ENCODE measurements around the gene GP1BA.
"Not testable (repeated sequence)": the region's sequence is repeated elsewhere in the genome, so short reads cannot be mapped to it uniquely, and the experiment has no call there.

The GP1BA gene

GRCh38 chr17:4901648-4902344 lies 30.3 kb upstream of the GP1BA start:
- peak; percentile 27 for DNase-seq

GRCh38 chr17:4902540-4902939 lies 29.5 kb upstream of the GP1BA start:
- no peak for DNase-seq

- peak; percentile 68 for DNase-seq
Measured at GRCh38 chr17:4903051-4903818, 28.8 kb upstream of the GP1BA start, which contains the start of gene CHRNE. TSS of gene CHRNE (minus strand) at chr17:4903098. CDS start at chr17:4903063, 35 bp downstream.

GRCh38 chr17:4906642-4907041 lies 25.4 kb upstream of the GP1BA start:
- not testable (repeated sequence) for DNase-seq

DNA sequence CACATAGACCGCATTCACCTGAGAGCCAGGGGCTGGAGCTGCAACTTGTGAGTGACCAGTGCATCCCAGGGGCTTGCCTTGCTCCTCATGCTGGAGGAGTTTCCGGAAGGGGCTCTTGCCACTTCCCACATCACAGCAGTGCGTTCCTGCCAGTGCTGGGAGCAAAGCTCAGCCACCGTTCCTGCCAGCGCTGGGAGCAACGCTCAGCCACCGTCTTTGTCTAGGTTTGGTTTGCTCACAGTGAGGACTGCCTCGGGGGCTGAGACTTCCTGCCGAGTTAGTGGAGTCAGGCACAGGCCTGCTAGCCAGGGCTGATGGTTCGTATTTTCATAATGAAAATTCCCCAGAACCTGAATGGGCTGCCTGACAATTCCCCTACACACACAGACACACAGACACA lies 23.8 kb upstream of the GP1BA start:
- DNase-seq, result no peak

DNA sequence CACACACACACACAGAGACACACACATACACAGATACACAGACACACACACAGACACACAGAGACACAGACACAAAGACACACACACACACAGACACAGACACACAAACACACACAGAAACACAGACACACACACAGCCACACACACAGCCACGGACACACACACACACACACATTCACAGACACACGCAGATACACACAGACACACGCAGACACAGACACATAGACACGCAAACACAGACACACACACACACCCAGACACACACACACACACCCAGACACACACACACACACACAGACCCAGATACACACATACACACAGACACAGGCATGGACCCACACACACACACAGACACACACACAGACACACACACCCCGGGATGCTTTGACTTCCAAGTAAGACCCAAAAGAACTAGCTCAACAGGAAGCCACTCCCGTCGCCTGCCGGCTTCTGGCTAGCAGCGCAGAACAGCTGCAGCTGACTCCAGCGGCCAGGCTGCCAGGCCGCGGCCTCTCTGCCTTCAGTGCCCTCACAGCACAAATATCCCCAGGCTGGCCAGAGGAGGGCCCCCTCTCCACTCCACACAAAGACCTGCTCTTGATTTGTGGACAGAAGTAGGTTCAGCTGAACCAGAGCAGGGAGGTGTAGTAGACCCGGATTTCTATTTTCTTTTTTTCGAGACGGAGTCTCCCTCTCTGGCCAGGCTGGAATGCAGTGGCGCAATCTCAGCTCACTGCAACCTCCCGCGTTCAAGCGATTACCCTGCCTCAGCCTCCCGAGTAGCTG lies 23.2 kb upstream of the GP1BA start:
- peak; percentile 41 for DNase-seq

DNA sequence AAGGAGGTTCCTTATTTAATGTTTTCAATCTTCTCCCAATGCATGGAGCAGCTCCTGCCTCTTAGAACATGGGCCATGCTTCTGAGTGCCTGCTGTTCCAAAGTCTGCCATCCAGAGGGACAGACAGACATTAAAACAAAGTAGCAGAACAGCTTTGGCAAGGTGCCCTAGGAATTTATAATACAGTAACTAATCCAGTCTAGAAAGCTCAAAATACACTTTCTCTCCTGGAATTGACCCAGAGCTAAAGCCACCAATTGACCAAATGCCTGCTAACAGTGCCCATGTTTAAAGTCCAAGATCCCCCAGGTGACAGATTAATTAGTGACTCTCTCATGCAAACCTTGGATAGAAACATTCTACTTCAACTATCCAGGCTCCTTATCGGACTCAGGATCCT lies 18.1 kb upstream of the GP1BA start:
- DNase-seq, result no peak

GRCh38 chr17:4914551-4914950 lies 17.5 kb upstream of the GP1BA start:
- DNase-seq, result not testable (repeated sequence)

DNA sequence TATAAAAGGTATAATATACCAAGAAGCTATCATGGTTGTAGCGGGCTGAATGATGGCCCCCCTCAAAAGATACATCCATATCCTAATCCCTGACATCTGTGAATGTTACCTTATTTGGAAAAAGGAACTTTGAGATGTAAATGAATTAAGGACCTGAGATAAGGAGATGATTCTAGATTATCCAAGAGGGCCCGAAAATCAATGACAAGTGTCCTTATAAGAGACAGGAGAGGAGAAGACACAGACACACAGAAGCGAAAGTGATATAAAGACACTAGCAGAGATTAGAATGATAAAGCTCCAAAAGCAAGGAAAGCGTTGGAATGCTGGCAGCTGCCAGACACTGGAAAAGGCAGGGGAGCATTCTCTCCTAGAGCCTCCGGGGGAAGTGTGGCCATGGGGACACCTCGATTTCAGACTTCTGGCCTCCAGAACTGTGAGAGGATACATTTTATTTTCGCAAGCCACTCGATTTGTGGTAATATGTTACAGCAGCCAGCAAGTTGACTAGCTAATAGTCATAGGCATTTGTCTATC lies 12.5 kb upstream of the GP1BA start:
- no peak for DNase-seq

- DNase-seq, result no peak
Measured at GRCh38 chr17:4920351-4921048, 11.6 kb upstream of the GP1BA start.

GRCh38 chr17:4921320-4921719 lies 10.8 kb upstream of the GP1BA start:
- DNase-seq, result no peak

GRCh38 chr17:4926577-4927335 lies 5.3 kb upstream of the GP1BA start:
- DNase-seq, result not testable (repeated sequence)

GRCh38 chr17:4928881-4929280 lies 3.2 kb upstream of the GP1BA start:
- no peak for DNase-seq

DNA sequence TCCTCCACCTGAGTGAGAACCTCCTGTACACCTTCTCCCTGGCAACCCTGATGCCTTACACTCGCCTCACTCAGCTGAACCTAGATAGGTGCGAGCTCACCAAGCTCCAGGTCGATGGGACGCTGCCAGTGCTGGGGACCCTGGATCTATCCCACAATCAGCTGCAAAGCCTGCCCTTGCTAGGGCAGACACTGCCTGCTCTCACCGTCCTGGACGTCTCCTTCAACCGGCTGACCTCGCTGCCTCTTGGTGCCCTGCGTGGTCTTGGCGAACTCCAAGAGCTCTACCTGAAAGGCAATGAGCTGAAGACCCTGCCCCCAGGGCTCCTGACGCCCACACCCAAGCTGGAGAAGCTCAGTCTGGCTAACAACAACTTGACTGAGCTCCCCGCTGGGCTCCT lies 679 bp downstream of the GP1BA start:
- DNase-seq, result no peak

GRCh38 chr17:4933646-4934045 lies 1.6 kb downstream of the GP1BA start:
- DNase-seq, result no peak

DNA sequence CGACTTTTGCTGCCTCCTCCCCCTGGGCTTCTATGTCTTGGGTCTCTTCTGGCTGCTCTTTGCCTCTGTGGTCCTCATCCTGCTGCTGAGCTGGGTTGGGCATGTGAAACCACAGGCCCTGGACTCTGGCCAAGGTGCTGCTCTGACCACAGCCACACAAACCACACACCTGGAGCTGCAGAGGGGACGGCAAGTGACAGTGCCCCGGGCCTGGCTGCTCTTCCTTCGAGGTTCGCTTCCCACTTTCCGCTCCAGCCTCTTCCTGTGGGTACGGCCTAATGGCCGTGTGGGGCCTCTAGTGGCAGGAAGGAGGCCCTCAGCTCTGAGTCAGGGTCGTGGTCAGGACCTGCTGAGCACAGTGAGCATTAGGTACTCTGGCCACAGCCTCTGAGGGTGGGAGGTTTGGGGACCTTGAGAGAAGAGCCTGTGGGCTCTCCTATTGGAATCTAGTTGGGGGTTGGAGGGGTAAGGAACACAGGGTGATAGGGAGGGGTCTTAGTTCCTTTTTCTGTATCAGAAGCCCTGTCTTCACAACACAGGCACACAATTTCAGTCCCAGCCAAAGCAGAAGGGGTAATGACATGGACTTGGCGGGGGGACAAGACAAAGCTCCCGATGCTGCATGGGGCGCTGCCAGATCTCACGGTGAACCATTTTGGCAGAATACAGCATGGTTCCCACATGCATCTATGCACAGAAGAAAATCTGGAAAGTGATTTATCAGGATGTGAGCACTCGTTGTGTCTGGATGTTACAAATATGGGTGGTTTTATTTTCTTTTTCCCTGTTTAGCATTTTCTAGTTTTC lies 2.3 kb downstream of the GP1BA start:
- DNase-seq, result no peak

DNA sequence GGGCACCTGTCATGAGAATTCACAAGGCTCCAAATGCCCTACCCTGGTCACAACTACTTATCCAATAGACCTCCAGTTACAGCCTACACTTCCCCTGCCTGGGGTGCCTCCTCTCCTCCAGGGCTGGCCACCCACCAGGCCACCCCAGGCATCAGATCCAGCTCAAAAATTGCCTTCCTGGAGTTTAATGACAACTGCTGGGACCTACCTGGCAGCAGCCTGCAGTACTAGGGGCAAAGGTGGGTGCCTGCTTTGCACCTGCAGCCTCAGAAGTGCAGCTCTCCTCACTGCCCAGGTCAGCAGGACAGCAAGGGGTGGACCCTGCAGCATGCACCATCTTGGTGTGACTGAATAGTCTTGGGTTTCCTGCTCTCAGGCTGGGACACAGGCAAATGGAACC lies 3.6 kb downstream of the GP1BA start:
- no peak for DNase-seq

DNA sequence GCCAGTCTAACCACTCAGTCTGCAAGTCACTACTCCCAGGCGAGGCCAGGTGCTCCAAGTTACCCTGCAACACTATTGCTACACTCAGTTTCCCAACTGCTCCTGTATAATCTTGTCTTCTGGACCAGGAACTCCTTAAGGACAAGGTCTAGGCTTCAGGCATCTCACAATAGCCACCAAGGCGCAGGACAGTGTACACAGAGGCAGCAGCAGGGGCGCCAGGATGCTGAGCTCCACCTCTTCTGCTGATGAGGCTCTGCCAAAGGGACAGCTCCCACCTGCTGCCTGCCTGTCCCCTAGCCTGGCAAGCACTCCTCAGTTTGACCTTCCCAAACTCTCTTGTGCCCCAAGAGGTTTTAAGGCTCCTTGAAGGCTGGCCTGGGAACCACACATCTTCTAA lies 4.4 kb downstream of the GP1BA start:
- DNase-seq, result no peak

DNA sequence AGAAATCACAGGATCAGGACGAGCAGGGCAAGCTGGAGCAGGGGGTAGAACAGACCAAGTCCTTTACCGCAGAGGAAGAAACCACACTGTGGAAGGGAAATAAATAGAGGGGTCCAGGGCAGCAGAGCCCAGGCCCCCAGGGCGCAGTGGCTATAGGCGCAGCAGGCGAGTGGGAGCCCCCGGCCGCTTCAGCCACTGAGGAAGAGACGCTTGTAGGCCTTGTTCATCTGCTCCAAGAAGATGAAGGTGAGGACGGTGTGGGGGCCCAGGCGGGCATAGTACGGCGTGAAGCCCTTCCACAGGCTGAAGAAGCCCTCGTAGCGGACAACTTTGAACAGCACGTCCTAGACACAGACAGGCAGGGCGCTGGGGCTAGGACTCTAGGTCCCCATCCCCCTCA lies 5.5 kb downstream of the GP1BA start:
- no peak for DNase-seq

DNA sequence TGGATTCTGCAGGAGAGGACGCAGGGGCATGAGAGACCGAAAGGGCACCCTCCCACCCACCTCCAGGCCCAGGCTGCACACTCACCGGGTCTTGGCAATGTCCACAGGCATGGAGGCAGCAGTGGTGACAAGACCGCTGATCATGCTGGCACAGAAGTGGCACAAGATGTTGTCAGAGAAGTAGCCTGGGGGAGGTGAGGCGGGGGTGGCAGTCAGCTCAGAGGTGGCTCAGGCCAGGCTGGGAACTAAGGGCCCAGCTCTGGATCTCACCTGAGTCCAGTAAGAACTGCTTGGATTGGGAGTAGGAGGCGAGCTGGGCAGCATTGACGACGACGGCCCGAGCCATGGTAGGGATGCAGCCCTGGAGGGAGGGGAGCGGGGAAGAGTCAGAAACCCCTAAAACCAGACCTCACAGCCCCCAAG lies 6.0 kb downstream of the GP1BA start:
- DNase-seq, result no peak

All from T-helper 9 cell (primary cell).